GM10847 (cell line): Measurements from ENCODE around the gene ZNF593OS.

ENCODE experiments used
- POLR2A ChIP-seq: IDR thresholded peaks from 2 replicates; pipeline ENCODE4 v1.6.1; 2011; ENCODE audit not compliant: insufficient read length; ENCODE audit errors: extremely low read depth

The ZNF593OS gene

DNA sequence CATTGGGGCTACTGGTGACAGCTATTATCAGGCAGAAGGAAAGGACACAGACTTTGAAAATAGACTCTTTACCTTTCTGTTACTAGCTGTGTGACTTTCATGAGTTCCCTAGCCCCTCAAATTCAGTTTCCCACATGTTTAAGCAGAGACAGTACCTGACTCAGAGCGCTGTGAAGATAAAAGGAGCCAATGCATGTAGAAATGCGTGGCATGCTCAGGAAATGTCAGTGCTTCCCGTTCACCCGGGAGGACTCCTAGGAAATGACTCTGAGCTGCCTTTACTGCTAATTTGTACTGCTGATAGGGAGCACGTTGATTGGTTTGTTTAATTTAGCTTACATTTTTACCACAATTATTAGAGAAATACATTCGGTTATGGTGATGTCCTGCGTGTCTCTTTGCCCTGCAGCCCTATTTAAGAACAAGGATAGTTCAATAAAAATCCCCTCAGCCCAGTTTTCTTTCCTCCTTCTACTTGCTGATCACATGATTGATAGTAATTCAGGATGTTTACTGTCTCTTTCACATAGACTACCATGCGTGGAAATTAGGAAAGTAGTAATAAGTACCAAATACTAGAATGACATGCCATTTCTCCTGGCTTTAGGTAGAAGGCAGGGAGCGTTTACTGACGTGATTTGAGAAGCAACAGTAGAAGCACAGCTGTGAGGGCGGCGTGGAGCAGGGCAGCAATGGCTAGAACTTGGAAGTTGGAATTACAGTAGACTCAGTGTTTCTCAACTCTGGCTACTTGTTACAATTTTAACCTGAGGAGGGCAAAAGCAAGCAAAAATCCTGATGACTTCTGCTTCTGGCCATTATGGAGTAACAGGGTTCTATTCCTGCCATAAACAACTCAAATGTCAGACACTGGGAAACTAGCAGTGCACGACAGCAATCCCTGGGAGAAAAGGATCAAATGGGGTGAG is 44.1 kb downstream of the ZNF593OS start:
- no peak for TF ChIP-seq POLR2A

DNA sequence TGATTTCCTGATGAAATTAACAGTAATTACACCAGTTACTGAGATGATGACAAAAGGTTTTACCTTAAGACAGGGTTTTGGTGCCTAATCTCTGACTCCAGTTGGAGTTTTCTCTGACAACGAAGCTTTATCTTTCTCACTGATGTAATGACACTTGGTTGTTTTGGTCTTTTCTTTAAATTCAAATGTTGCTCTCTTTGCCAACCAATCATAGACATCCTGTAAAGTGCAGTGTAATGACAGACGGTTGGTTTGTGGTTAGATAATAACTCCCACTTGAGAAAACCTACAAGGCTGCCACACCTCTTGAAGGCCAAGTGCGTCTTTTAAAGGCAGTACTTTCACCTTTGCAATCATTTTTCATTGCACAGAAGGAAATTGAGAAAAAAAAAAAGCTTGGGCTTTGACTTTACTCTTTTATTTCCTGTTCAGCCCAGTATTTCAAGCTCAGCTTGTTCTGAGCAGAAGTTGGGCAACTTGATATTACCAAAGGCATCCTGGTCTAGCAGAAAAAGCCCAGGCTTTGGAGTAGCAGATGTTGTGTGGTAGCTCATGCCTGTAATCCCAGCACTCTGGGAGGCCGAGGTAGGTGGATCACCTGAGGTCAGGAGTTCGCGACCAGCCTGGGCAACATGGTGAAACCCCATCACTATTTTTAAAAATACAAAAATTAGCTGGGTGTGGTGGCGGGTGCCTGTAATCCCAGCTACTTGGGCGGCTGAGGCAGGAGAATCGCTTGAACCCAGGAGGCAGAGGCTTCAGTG is 45.1 kb downstream of the ZNF593OS start:
- no peak for TF ChIP-seq POLR2A

DNA sequence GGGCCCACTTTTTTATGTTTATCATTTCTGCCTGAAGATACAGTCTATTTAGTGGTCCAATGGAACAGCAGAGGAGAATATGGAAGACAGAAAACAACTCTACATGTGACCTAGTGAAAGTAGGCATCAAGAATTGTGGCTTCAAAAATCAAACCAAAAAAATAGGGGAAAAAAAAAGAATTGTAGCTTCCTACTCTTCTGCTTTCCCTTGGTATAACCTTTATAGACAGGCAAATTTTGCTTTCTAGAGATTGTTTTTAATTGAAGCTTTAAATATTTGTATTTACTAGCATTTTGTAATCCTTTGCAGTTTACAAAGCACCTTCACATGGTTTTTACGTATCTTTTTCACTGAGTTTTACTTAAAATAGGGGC is 45.7 kb downstream of the ZNF593OS start:
- TF ChIP-seq POLR2A = no peak

DNA sequence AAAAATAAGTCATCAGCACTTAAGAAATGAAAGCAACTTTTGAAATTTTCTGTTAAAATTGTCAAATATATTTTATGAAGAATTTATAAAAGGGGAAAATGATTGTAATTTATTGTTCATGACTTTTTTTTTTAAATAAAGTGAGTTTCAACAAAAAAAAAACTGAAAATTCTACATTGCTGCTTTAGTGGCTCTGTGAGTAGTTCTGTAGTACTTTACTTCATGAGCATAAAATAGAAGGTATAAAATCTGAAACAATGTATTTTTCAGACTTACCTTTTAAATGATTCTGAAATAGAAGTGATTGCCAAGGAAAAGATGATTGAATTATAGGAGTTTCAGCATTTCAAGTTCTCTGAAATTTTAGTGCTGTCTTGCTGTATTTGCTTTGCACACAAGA is 46.2 kb downstream of the ZNF593OS start:
- no peak for TF ChIP-seq POLR2A

DNA sequence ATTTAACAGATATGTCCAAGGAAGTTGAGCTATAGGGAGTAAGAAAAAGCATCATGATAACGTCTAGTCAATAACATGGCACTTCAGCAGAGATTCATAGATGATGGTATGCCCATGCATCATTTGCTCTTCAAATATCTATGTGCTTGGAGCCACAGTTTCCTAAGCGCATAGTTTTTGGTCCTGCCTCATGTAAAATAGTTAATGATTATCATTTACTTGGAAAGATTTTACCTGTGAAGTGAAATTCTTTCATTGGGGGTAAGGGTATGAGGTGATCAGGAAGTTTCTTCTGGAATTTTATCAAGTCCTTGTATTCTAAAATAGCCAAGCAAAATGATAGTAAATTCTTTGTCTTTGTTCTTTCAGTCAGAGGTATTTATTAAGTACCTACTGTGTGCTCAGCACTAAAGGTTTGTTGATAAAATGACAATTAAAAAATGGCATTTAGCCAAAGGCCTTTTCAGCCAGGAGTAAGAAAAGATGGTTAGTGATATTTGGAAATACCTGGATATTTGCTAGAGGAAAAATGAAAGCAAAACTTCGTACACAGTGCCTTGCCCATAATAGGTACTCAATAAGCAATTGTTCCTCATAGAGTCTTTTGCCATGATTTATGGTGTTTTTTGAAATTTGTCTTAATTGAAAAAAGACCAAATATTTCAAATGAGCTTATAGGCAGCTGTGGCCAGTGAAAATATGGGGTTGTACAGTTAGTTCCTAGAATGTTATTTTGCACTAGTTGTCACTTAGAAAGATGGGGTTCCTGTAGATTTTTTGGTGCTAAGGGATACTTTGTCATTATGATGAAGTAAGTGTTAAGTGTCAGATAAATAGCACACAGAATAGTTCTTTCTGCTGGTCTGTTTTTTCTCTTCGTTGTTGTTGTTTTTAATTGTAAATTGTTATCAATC is 47.0 kb downstream of the ZNF593OS start:
- TF ChIP-seq POLR2A = no peak

DNA sequence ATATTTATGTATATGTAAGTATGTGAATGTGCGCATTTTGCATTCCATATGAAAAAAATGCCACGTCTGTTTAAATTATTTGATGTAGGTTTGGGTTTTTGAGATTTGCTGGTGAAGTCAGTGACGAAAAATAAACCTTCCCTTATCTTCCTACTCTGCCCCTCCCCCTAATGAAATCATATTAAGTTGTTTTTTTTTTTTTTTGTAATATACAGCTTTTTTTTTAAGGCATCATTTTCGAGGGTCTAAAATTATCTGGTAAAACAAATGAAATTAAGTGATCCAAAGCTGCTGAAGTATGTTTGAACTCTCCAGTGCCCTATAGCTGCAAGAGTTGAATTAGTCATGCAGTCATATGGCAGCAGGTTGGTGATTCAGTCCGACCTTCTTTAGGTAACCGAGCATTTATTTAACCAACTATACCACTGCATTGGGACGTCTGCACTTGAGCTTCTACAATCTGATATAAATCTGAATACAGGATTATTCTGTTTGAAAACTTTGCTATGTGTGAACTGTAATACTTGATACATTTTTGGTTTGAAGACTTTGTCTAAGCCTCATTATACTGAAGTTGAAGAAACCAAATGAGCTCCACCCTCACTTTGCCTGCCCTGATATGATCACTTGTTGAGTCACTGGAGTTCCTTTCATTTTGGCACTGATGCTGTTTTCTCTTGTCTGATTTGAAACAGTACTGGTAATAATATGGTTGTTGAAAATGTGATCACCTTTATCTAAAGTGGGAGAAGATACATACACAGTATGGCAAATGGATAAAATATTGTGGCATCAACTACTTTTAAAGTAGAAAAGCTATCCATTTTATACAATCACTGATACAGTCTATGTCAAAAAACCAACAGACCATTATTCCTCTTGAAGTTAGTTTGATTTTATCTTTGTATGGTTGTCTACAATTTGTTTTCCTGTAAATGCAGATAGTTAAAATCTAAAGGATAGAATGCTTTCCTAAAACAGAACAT is 48.4 kb downstream of the ZNF593OS start:
- no peak for TF ChIP-seq POLR2A

DNA sequence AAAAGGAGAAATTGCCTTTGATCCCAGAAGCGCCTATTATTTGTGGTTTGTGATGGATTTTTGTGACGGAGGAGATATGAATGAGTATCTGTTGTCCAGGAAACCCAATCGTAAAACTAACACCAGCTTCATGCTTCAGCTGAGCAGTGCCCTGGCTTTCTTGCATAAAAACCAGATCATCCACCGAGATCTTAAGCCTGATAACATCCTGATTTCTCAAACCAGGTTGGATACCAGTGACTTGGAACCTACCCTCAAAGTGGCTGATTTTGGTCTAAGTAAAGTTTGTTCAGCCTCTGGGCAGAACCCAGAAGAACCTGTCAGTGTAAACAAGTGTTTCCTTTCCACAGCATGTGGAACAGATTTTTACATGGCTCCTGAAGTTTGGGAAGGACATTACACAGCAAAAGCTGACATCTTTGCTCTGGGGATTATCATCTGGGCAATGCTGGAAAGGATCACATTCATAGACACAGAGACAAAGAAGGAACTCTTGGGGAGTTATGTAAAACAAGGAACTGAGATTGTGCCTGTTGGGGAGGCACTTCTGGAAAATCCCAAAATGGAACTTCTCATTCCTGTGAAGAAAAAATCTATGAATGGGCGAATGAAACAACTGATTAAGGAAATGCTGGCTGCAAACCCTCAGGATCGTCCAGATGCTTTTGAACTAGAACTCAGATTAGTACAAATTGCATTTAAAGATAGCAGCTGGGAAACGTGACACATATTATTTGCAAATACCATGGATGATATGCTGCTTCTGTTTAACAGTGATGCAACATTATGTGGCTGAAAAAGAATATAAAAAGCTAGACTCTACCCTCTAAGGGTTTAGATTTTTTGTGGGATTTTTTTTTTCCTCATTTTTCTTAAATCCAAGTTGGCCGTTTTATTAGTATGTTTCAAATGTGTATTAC is 49.5 kb downstream of the ZNF593OS start:
- TF ChIP-seq POLR2A = no peak

DNA sequence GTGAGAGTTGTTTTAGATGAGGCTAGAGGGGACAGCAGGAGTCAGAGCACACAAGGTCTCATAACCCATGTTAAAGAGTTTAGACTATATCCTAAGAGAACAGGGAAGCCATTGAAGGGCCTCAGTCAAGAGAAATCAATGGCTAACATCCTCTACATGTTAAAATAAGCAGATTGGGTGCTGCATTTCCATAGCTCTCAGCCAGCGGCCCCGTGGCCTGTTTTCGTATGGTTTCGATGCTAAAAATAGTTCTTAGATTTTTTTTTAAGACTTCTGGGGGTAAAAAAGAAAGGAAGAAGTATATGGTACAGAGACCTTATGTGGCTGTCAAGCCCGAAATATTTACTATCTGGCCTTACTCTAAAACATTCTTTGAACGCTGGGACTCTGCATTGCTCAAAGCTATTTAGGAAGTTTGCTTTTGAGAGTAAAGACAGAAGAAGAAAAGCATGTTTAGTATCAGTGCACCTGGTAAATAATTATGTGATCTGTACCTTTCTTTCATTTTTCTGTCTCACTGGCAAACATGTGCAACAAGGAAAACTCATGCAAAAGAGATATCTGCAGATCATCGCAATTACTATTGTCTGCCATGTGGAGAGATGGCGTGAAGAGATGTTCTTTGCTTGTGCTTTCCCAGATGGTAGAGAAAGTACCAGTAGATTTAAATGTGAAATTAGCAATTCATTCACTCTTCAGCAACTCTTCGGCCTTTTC is 51.6 kb downstream of the ZNF593OS start:
- TF ChIP-seq POLR2A = no peak
